H9 (cell line): ENCODE results near the gene ZC3HAV1. TPM values are rescaled to one million over a fixed set of nuclear protein-coding genes. Genes with fewer than 3 reads are reported as not detected.
A peak's percentile ranks its signal among the peaks of the same experiment; 100 is the strongest.

Experiments
- DNase-seq: peaks from one replicate; pipeline ENCODE4 v3.0.0-alpha.2; 2017
- H2AFZ ChIP-seq: one replicate; pipeline ENCODE4 v1.6.1; 2013; ENCODE audit warnings: mild to moderate bottlenecking, low read length, control low read depth, moderate library complexity
- H2AK5ac ChIP-seq: 2 replicates; pipeline ENCODE4 v1.6.1; 2013; ENCODE audit warnings: low read length, control low read depth, mixed read lengths; ENCODE audit not compliant: insufficient read length
- H2BK120ac ChIP-seq: one replicate; pipeline ENCODE4 v1.6.1; 2013; ENCODE audit warnings: low read depth, mild to moderate bottlenecking, low read length, control low read depth, inconsistent platforms; ENCODE audit not compliant: poor library complexity, severe bottlenecking
- H2BK12ac ChIP-seq: 2 replicates; pipeline ENCODE4 v1.6.1; 2013; ENCODE audit warnings: low read length, control low read depth, mixed read lengths, low read depth; ENCODE audit not compliant: insufficient read length
- H2BK15ac ChIP-seq: 2 replicates; pipeline ENCODE4 v1.6.1; 2013; ENCODE audit warnings: low read depth, low read length, control low read depth
- H2BK20ac ChIP-seq: one replicate; pipeline ENCODE4 v1.6.1; 2013; ENCODE audit warnings: low read depth, mild to moderate bottlenecking, low read length, control low read depth, inconsistent platforms; ENCODE audit not compliant: poor library complexity, severe bottlenecking
- H2BK5ac ChIP-seq: 2 replicates; pipeline ENCODE4 v1.6.1; 2013; ENCODE audit warnings: low read length, control low read depth, mixed read lengths; ENCODE audit not compliant: insufficient read length
- H3K14ac ChIP-seq: 2 replicates; pipeline ENCODE4 v1.6.1; 2013; ENCODE audit warnings: low read length, control low read depth; ENCODE audit not compliant: insufficient read depth
- H3K18ac ChIP-seq: 2 replicates; pipeline ENCODE4 v1.6.1; 2013; ENCODE audit warnings: low read depth, mild to moderate bottlenecking, mixed read lengths, low read length, control low read depth; ENCODE audit not compliant: insufficient read length
- H3K23ac ChIP-seq: 2 replicates; pipeline ENCODE4 v1.6.1; 2013; ENCODE audit warnings: low read length, control low read depth, mixed read lengths, low read depth; ENCODE audit not compliant: insufficient read length
- H3K23me2 ChIP-seq: 2 replicates; pipeline ENCODE4 v1.6.1; 2013; ENCODE audit warnings: low read depth, mild to moderate bottlenecking, mixed read lengths, low read length, control low read depth; ENCODE audit not compliant: insufficient read length, poor library complexity, severe bottlenecking
- H3K27ac ChIP-seq: 2 replicates; pipeline ENCODE4 v1.5.1; 2013; ENCODE audit warnings: low read length, control low read depth, mixed read lengths, low read depth; ENCODE audit not compliant: insufficient read length
- H3K27me3 ChIP-seq: 2 replicates; pipeline ENCODE4 v1.6.1; 2013; ENCODE audit warnings: low read length, control low read depth, inconsistent platforms; ENCODE audit not compliant: insufficient read depth
- H3K4ac ChIP-seq: 2 replicates; pipeline ENCODE4 v1.6.1; 2013; ENCODE audit warnings: low read depth, mild to moderate bottlenecking, control low read depth, inconsistent platforms, low read length, moderate library complexity
- H3K4me1 ChIP-seq: 2 replicates; pipeline ENCODE4 v1.6.1; 2013; ENCODE audit warnings: low read length, control low read depth, inconsistent platforms; ENCODE audit not compliant: insufficient read depth
- H3K4me2 ChIP-seq: 2 replicates; pipeline ENCODE4 v1.6.1; 2013; ENCODE audit warnings: low read length, control low read depth, mixed read lengths; ENCODE audit not compliant: insufficient read length, insufficient read depth
- H3K56ac ChIP-seq: 2 replicates; pipeline ENCODE4 v1.6.1; 2013; ENCODE audit warnings: low read depth, mild to moderate bottlenecking, mixed read lengths, low read length, control low read depth; ENCODE audit not compliant: insufficient read length
- H3K79me1 ChIP-seq: 2 replicates; pipeline ENCODE4 v1.6.1; 2013; ENCODE audit warnings: low read depth, mild to moderate bottlenecking, moderate library complexity, low read length, control low read depth, inconsistent platforms; ENCODE audit not compliant: insufficient read depth, poor library complexity, severe bottlenecking
- H3K79me2 ChIP-seq: 2 replicates; pipeline ENCODE4 v1.6.1; 2013; ENCODE audit warnings: low read length, control low read depth, inconsistent platforms; ENCODE audit not compliant: insufficient read depth
- H3K9ac ChIP-seq: 2 replicates; pipeline ENCODE4 v1.6.1; 2013; ENCODE audit warnings: low read length, control low read depth, mixed read lengths; ENCODE audit not compliant: insufficient read length; ENCODE audit errors: extremely low read depth
- H3K9me3 ChIP-seq: one replicate; pipeline ENCODE4 v1.6.1; 2013; ENCODE audit warnings: low read depth, low read length, inconsistent platforms; ENCODE audit not compliant: control insufficient read depth
- H3T11ph ChIP-seq: one replicate; pipeline ENCODE4 v1.6.1; 2013; ENCODE audit warnings: mild to moderate bottlenecking, low read length, control low read depth, inconsistent platforms
- H4K20me1 ChIP-seq: one replicate; pipeline ENCODE4 v1.6.1; 2013; ENCODE audit not compliant: control insufficient read depth, insufficient read length, insufficient read depth
- H4K5ac ChIP-seq: 2 replicates; pipeline ENCODE4 v1.6.1; 2013; ENCODE audit warnings: low read depth, mild to moderate bottlenecking, mixed read lengths, low read length, control low read depth; ENCODE audit not compliant: insufficient read length
- H4K8ac ChIP-seq: replicated peaks from 2 replicates; pipeline ENCODE4 v1.6.1; 2013; ENCODE audit warnings: low read length, control low read depth, mixed read lengths, low read depth; ENCODE audit not compliant: insufficient read length
- H4K91ac ChIP-seq: 2 replicates; pipeline ENCODE4 v1.6.1; 2013; ENCODE audit warnings: low read depth, mild to moderate bottlenecking, moderate library complexity, mixed read lengths, low read length, control low read depth; ENCODE audit not compliant: insufficient read length
- H3K27ac Mint-ChIP-seq, 3 experiments: 2 replicates in 2 of 3; 3 replicates in 1 of 3; pipeline ENCODE4 v1.8.0; 2020 to 2021; ENCODE audit warnings: mixed read lengths in 3 of 3, mild to moderate bottlenecking in 1 of 3, moderate library complexity in 1 of 3
- H3K27me3 Mint-ChIP-seq: 2 replicates; pipeline ENCODE4 v1.8.0; 2021; ENCODE audit warnings: low read depth, mild to moderate bottlenecking, moderate library complexity, mixed read lengths
- H3K36me3 Mint-ChIP-seq, 3 experiments: 2 replicates in 2 of 3; 3 replicates in 1 of 3; pipeline ENCODE4 v1.8.0; 2020 to 2021; ENCODE audit warnings: low read depth in 3 of 3, mixed read lengths in 3 of 3; ENCODE audit not compliant: insufficient read depth in 1 of 3
- H3K4me1 Mint-ChIP-seq, 2 experiments: 2 replicates each; pipeline ENCODE4 v1.8.0; 2020; ENCODE audit warnings: mixed read lengths in 2 of 2
- H3K4me3 Mint-ChIP-seq, 2 experiments: 2 replicates in 1 of 2; 3 replicates in 1 of 2; pipeline ENCODE4 v1.8.0; 2020 to 2021; ENCODE audit warnings: mild to moderate bottlenecking in 2 of 2, mixed read lengths in 2 of 2, moderate library complexity in 1 of 2
- H3K9me3 Mint-ChIP-seq, 2 experiments: 2 replicates in 1 of 2; 3 replicates in 1 of 2; pipeline ENCODE4 v1.8.0; 2020; ENCODE audit warnings: mild to moderate bottlenecking in 2 of 2, mixed read lengths in 2 of 2, moderate library complexity in 1 of 2
- WGBS: extraction: QIAGEN DNeasy Blood & Tissue Kit; methylation state at CpG from one replicate; pipeline ENCODE4 v1.1.7; 2013; ENCODE audit warnings: missing lambda C conversion rate, low lambda C conversion rate, mixed read lengths; ENCODE audit not compliant: insufficient read length; ENCODE audit errors: extremely low coverage; 5-methylcytosine and 5-hydroxymethylcytosine counted together
- total RNA-seq: library from RNA; stranded (reverse); gene quantifications from 2 replicates; pipeline ENCODE4 v1.2.1, GENCODE V29; 2021
- TF ChIP-seq, protein P1 (sequence below): fragments of 200-600 bp; sonication (generic); conservative IDR thresholded peaks from 3 replicates; pipeline ENCODE4 v1.8.0; 2021; ENCODE audit warnings: antibody characterized with exemption, mild to moderate bottlenecking

The ZC3HAV1 gene
- total RNA-seq, 1 experiment from 2014 or later = 32.8 TPM

DNA sequence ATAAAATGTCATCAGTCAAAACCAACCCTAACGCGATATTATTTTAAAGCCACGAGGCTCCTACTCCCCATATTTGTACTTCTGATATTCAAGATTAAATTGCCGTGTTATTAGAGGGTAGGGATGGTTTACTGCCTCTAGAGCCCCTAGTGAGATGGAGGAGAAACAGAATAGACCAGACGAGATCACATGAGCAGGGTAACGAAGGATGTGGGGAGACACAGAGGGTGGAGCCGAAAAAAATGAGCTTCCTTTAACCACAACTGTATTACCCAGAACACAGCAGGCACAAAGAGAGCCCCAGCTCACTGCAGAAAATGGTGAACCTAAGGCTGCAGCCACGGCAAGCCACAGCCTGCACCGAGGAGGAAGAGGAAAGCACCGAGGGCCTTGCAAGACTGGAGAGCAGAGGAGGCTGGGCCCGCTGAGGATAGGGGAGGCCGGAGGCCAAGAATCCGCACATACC, 14.3 kb downstream of the ZC3HAV1 start:
- TF ChIP-seq, protein P1, sequence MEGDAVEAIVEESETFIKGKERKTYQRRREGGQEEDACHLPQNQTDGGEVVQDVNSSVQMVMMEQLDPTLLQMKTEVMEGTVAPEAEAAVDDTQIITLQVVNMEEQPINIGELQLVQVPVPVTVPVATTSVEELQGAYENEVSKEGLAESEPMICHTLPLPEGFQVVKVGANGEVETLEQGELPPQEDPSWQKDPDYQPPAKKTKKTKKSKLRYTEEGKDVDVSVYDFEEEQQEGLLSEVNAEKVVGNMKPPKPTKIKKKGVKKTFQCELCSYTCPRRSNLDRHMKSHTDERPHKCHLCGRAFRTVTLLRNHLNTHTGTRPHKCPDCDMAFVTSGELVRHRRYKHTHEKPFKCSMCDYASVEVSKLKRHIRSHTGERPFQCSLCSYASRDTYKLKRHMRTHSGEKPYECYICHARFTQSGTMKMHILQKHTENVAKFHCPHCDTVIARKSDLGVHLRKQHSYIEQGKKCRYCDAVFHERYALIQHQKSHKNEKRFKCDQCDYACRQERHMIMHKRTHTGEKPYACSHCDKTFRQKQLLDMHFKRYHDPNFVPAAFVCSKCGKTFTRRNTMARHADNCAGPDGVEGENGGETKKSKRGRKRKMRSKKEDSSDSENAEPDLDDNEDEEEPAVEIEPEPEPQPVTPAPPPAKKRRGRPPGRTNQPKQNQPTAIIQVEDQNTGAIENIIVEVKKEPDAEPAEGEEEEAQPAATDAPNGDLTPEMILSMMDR = no peak
- Histone ChIP-seq H2AFZ (no peak overlapping the region), H3K4me1 (peaks cover 9% of the 10 kb centered on the region; the same call in 1 of the 2 replicates), H2BK20ac (no peak overlapping the region), H3K4ac (no peak overlapping the region), H4K5ac (no peak overlapping the region), H4K8ac (no peak overlapping the region), H4K20me1 (no peaks in the 10 kb centered on the region), H3K27me3 (no peaks in the 10 kb centered on the region), H2BK120ac (no peak overlapping the region), H3K9me3 (no peaks in the 10 kb centered on the region), H2AK5ac (no peak overlapping the region), H2BK12ac (no peak overlapping the region), H2BK5ac (no peak overlapping the region), H3K9ac (no peak overlapping the region), H3K18ac (no peak overlapping the region), H2BK15ac (no peak overlapping the region), H3K14ac (no peak overlapping the region), H3K23me2 (no peaks in the 10 kb centered on the region), H3K23ac (no peak overlapping the region), H3K27ac (no peak overlapping the region), H3K79me1 (peaks cover 8% of the 10 kb centered on the region), H4K91ac (no peak overlapping the region), H3K56ac (no peak overlapping the region), H3T11ph (no peak overlapping the region), H3K79me2 (no peaks in the 10 kb centered on the region; the same call in 1 of the 2 replicates), H3K4me2 (no peak overlapping the region)
- H3K4me1 Mint-ChIP-seq = peaks cover 36 to 40% of the 10 kb centered on the region in 2 experiments
- no peak overlapping the region for H3K4me3 Mint-ChIP-seq
- peak; percentile 38 for DNase-seq
- WGBS = no CpG with 5 or more reads among the region's 13 CpGs
- no peaks in the 10 kb centered on the region for H3K27me3 Mint-ChIP-seq
- H3K9me3 Mint-ChIP-seq = peaks cover 2 to 3% of the 10 kb centered on the region in 2 experiments; a peak in 2 of 5 replicates
- H3K27ac Mint-ChIP-seq = peak overlapping the region; percentile 17 to 78 (median 42); a peak in 4 of 7 replicates
- peaks cover 2 to 9% (median 3%) of the 10 kb centered on the region in 3 experiments; a peak in 5 of 7 replicates for H3K36me3 Mint-ChIP-seq
